HEK293 (cell line): ENCODE results near the gene NTMT1.

Experiments used
- CTCF ChIP-seq: fragments of 450-650 bp; formaldehyde crosslinking; IDR thresholded peaks from 2 replicates; pipeline ENCODE4 v1.5.1; 2016; ENCODE audit warnings: missing biosample characterization, missing genetic modification characterization
- GLI2 ChIP-seq: fragments of 450-650 bp; formaldehyde crosslinking; IDR thresholded peaks from 2 replicates; pipeline ENCODE4; 2017; ENCODE audit warnings: missing biosample characterization, missing genetic modification characterization, low read depth, borderline replicate concordance
- GLI4 ChIP-seq: fragments of 450-650 bp; formaldehyde crosslinking; IDR thresholded peaks from 2 replicates; pipeline ENCODE4 v1.5.1; 2016; ENCODE audit warnings: missing biosample characterization, missing genetic modification characterization
- GLIS2 ChIP-seq: fragments of 450-650 bp; formaldehyde crosslinking; IDR thresholded peaks from 2 replicates; pipeline ENCODE4 v1.5.1; 2016; ENCODE audit warnings: missing biosample characterization, missing genetic modification characterization
- KLF16 ChIP-seq: fragments of 450-650 bp; formaldehyde crosslinking; IDR thresholded peaks from 2 replicates; pipeline ENCODE4 v1.5.1; 2017; ENCODE audit warnings: missing biosample characterization, missing genetic modification characterization
- KLF7 ChIP-seq: fragments of 450-650 bp; formaldehyde crosslinking; IDR thresholded peaks from 2 replicates; pipeline ENCODE4 v1.5.1; 2016; ENCODE audit warnings: missing biosample characterization, missing genetic modification characterization, borderline replicate concordance
- KLF9 ChIP-seq: fragments of 450-650 bp; formaldehyde crosslinking; IDR thresholded peaks from 2 replicates; pipeline ENCODE4 v1.5.1; 2016; ENCODE audit warnings: missing biosample characterization, missing genetic modification characterization, low read depth
- MYNN ChIP-seq: fragments of 450-650 bp; formaldehyde crosslinking; IDR thresholded peaks from 2 replicates; pipeline ENCODE4 v1.5.1; 2016; ENCODE audit warnings: missing biosample characterization, missing genetic modification characterization, borderline replicate concordance
- OVOL3 ChIP-seq: fragments of 450-650 bp; formaldehyde crosslinking; IDR thresholded peaks from 2 replicates; pipeline ENCODE4 v1.5.1; 2016; ENCODE audit warnings: missing biosample characterization, missing genetic modification characterization
- PBX3 ChIP-seq: sonication (generic); formaldehyde crosslinking; IDR thresholded peaks from 2 replicates; pipeline ENCODE4 v1.8.1; 2022; ENCODE audit warnings: mild to moderate bottlenecking, moderate library complexity, missing genetic modification reagents
- RBAK ChIP-seq: fragments of 450-650 bp; formaldehyde crosslinking; IDR thresholded peaks from 2 replicates; pipeline ENCODE4 v1.5.1; 2016; ENCODE audit warnings: missing biosample characterization, missing genetic modification characterization
- SP7 ChIP-seq: fragments of 450-650 bp; formaldehyde crosslinking; IDR thresholded peaks from 2 replicates; pipeline ENCODE4 v1.5.1; 2016; ENCODE audit warnings: missing biosample characterization, missing genetic modification characterization
- TCF7L2 ChIP-seq: IDR thresholded peaks from 2 replicates; pipeline ENCODE4 v1.6.1; 2011; ENCODE audit warnings: low read depth, mild to moderate bottlenecking, inconsistent platforms, low read length, moderate library complexity, borderline replicate concordance
- YY1 ChIP-seq: fragments of 450-650 bp; formaldehyde crosslinking; IDR thresholded peaks from 2 replicates; pipeline ENCODE4 v1.5.1; 2018; ENCODE audit warnings: missing biosample characterization, missing genetic modification characterization
- ZNF112 ChIP-seq: fragments of 450-650 bp; formaldehyde crosslinking; IDR thresholded peaks from 2 replicates; pipeline ENCODE4 v1.5.0; 2017; ENCODE audit warnings: missing biosample characterization, missing genetic modification characterization
- ZNF138 ChIP-seq: fragments of 450-650 bp; formaldehyde crosslinking; IDR thresholded peaks from 2 replicates; pipeline ENCODE4 v1.5.1; 2016; ENCODE audit warnings: missing biosample characterization, missing genetic modification characterization, borderline replicate concordance
- ZNF169 ChIP-seq: fragments of 450-650 bp; formaldehyde crosslinking; IDR thresholded peaks from 2 replicates; pipeline ENCODE4 v1.5.1; 2016; ENCODE audit warnings: missing biosample characterization, missing genetic modification characterization
- ZNF248 ChIP-seq: fragments of 450-650 bp; formaldehyde crosslinking; IDR thresholded peaks from 2 replicates; pipeline ENCODE4 v1.5.1; 2017; ENCODE audit warnings: missing biosample characterization, missing genetic modification characterization
- ZNF292 ChIP-seq: fragments of 450-650 bp; formaldehyde crosslinking; IDR thresholded peaks from 2 replicates; pipeline ENCODE4 v1.5.1; 2016; ENCODE audit warnings: low read depth, missing biosample characterization, missing genetic modification characterization, borderline replicate concordance
- ZNF302 ChIP-seq: fragments of 450-650 bp; formaldehyde crosslinking; IDR thresholded peaks from 2 replicates; pipeline ENCODE4 v1.5.1; 2016; ENCODE audit warnings: missing biosample characterization, missing genetic modification characterization, low read depth
- ZNF311 ChIP-seq: fragments of 450-650 bp; formaldehyde crosslinking; IDR thresholded peaks from 2 replicates; pipeline ENCODE4 v1.5.1; 2017; ENCODE audit warnings: missing biosample characterization, missing genetic modification characterization, borderline replicate concordance
- ZNF354C ChIP-seq: fragments of 450-650 bp; formaldehyde crosslinking; IDR thresholded peaks from 2 replicates; pipeline ENCODE4 v1.5.1; 2016; ENCODE audit warnings: missing biosample characterization, missing genetic modification characterization, low read depth, borderline replicate concordance
- ZNF391 ChIP-seq: fragments of 450-650 bp; formaldehyde crosslinking; IDR thresholded peaks from 2 replicates; pipeline ENCODE4 v1.5.1; 2016; ENCODE audit warnings: low read depth, missing biosample characterization, missing genetic modification characterization, borderline replicate concordance
- ZNF398 ChIP-seq: fragments of 450-650 bp; formaldehyde crosslinking; IDR thresholded peaks from 2 replicates; pipeline ENCODE4 v1.5.1; 2017; ENCODE audit warnings: missing biosample characterization, missing genetic modification characterization
- ZNF423 ChIP-seq: fragments of 450-650 bp; formaldehyde crosslinking; IDR thresholded peaks from 2 replicates; pipeline ENCODE4 v1.5.1; 2016; ENCODE audit warnings: missing biosample characterization, missing genetic modification characterization
- ZNF426 ChIP-seq: fragments of 450-650 bp; formaldehyde crosslinking; IDR thresholded peaks from 2 replicates; pipeline ENCODE4 v1.5.1; 2017; ENCODE audit warnings: missing biosample characterization, missing genetic modification characterization, mild to moderate bottlenecking, inconsistent platforms, moderate library complexity
- ZNF529 ChIP-seq: fragments of 450-650 bp; formaldehyde crosslinking; IDR thresholded peaks from 2 replicates; pipeline ENCODE4 v1.5.1; 2017; ENCODE audit warnings: missing genetic modification characterization, missing biosample characterization; ENCODE audit not compliant: insufficient replicate concordance
- ZNF530 ChIP-seq: fragments of 450-650 bp; formaldehyde crosslinking; IDR thresholded peaks from 2 replicates; pipeline ENCODE4 v1.5.1; 2016; ENCODE audit warnings: low read depth, missing biosample characterization, missing genetic modification characterization
- ZNF621 ChIP-seq: fragments of 450-650 bp; formaldehyde crosslinking; IDR thresholded peaks from 2 replicates; pipeline ENCODE4 v1.5.1; 2017; ENCODE audit warnings: missing biosample characterization, missing genetic modification characterization
- ZNF843 ChIP-seq: fragments of 450-650 bp; formaldehyde crosslinking; IDR thresholded peaks from 2 replicates; pipeline ENCODE4 v1.5.1; 2016; ENCODE audit warnings: missing biosample characterization, missing genetic modification characterization
- ZSCAN23 ChIP-seq: fragments of 450-650 bp; formaldehyde crosslinking; IDR thresholded peaks from 2 replicates; pipeline ENCODE4 v1.5.1; 2016; ENCODE audit warnings: missing biosample characterization, missing genetic modification characterization
- TF ChIP-seq, protein P1 (sequence below): fragments of 450-650 bp; formaldehyde crosslinking; IDR thresholded peaks from 2 replicates; pipeline ENCODE4 v1.5.1; 2016; ENCODE audit warnings: missing biosample characterization, missing genetic modification characterization
- TF ChIP-seq, protein P2 (sequence below): fragments of 450-650 bp; formaldehyde crosslinking; IDR thresholded peaks from 2 replicates; pipeline ENCODE4 v1.5.1; 2016; ENCODE audit warnings: missing biosample characterization, missing genetic modification characterization

The NTMT1 gene

DNA sequence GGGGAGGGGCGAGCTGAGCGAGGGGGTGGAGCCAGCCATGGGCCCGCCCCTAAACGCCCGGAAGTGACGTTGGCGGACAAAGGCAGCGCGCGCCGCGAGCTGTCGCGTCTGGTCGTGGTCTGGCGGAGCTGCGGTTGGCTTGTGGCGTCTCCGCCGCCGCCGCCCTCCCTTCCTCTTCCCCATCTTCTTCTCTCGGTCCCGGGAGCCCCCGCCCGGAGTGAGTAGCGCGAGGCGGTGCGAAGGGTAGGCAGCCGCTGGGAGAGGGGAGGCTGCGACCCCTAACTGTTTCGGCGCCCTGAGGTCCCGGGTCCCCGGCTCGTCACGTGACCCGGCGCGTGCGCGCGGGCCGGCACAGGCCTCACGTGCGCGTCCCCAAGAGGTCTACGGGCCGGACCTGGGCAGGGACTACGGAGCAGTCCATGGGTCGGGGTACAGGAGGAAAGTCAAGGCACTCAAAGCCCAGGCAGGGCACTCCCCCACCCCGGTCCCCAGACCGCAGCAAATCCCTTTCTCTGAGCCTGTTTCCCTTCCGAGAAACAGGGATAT lies at the start of gene NTMT1 (continued):
- peak; percentile 79; the same call in 1 of the 2 replicates for TF ChIP-seq KLF16 (tag by site-specific recombination)
- TF ChIP-seq ZNF302 (tag by site-specific recombination), result no peak
- TF ChIP-seq ZNF354C (tag by site-specific recombination), result no peak
- no peak for TF ChIP-seq GLI4 (tag by site-specific recombination)
- no peak for TF ChIP-seq MYNN
- TF ChIP-seq ZNF138 (tag by site-specific recombination), result no peak
- peak; percentile 56; the same call in 1 of the 2 replicates for TF ChIP-seq YY1 (tag by site-specific recombination)
- TF ChIP-seq ZNF169 (tag by site-specific recombination), result 0 out of 2 replicates have a peak, but pooled peaks have one; percentile 28
- TF ChIP-seq, protein P1, sequence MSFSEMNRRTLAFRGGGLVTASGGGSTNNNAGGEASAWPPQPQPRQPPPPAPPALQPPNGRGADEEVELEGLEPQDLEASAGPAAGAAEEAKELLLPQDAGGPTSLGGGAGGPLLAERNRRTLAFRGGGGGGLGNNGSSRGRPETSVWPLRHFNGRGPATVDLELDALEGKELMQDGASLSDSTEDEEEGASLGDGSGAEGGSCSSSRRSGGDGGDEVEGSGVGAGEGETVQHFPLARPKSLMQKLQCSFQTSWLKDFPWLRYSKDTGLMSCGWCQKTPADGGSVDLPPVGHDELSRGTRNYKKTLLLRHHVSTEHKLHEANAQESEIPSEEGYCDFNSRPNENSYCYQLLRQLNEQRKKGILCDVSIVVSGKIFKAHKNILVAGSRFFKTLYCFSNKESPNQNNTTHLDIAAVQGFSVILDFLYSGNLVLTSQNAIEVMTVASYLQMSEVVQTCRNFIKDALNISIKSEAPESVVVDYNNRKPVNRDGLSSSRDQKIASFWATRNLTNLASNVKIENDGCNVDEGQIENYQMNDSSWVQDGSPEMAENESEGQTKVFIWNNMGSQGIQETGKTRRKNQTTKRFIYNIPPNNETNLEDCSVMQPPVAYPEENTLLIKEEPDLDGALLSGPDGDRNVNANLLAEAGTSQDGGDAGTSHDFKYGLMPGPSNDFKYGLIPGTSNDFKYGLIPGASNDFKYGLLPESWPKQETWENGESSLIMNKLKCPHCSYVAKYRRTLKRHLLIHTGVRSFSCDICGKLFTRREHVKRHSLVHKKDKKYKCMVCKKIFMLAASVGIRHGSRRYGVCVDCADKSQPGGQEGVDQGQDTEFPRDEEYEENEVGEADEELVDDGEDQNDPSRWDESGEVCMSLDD (tag by site-specific recombination), result peak; percentile 77
- TF ChIP-seq ZNF398 (tag by site-specific recombination), result no peak
- peak; percentile 84 for TF ChIP-seq GLIS2 (tag by site-specific recombination)
- no peak for TF ChIP-seq RBAK
- TF ChIP-seq KLF9, result peak; percentile 44
- TF ChIP-seq OVOL3, result peak; percentile 76; the same call in 1 of the 2 replicates
- TF ChIP-seq ZNF391 (tag by site-specific recombination), result peak; percentile 56; the same call in 1 of the 2 replicates
- TF ChIP-seq SP7 (tag by site-specific recombination), result peak; percentile 90
- TF ChIP-seq, protein P2, sequence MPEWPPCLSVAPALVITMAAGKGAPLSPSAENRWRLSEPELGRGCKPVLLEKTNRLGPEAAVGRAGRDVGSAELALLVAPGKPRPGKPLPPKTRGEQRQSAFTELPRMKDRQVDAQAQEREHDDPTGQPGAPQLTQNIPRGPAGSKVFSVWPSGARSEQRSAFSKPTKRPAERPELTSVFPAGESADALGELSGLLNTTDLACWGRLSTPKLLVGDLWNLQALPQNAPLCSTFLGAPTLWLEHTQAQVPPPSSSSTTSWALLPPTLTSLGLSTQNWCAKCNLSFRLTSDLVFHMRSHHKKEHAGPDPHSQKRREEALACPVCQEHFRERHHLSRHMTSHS (tag by site-specific recombination), result no peak
- TF ChIP-seq ZNF292 (tag by site-specific recombination), result no peak
- peak; percentile 78; the same call in 1 of the 2 replicates for TF ChIP-seq ZNF423 (tag by site-specific recombination)
- TF ChIP-seq ZNF843 (tag by site-specific recombination), result peak; percentile 73; the same call in 1 of the 2 replicates
- TF ChIP-seq ZNF621 (tag by site-specific recombination), result no peak
- TF ChIP-seq ZNF426 (tag by site-specific recombination), result no peak
- no peak for TF ChIP-seq GLI2 (tag by site-specific recombination)
- no peak for TF ChIP-seq ZNF530
- TF ChIP-seq CTCF (tag by site-specific recombination), result peak; percentile 6; the same call in 1 of the 2 replicates
- TF ChIP-seq ZNF311, result no peak
- TF ChIP-seq ZNF248 (tag by site-specific recombination), result no peak
- no peak for TF ChIP-seq ZSCAN23 (tag by site-specific recombination)
- TF ChIP-seq PBX3 (CRISPR knock-in tag), result no peak
- no peak for TF ChIP-seq KLF7 (tag by site-specific recombination)
- no peak for TF ChIP-seq TCF7L2
- TF ChIP-seq ZNF112, result no peak
- no peak for TF ChIP-seq ZNF529 (tag by site-specific recombination)
